GM12874 (cell line): ENCODE data around the gene CAPN10.

Experiments used
- TF ChIP-seq, protein P1 (sequence below): IDR thresholded peaks from 2 replicates; pipeline ENCODE4 v1.5.1; 2011; ENCODE audit warnings: low read depth, mild to moderate bottlenecking, control low read depth, low read length, moderate library complexity; ENCODE audit not compliant: insufficient read depth

Gene CAPN10

DNA sequence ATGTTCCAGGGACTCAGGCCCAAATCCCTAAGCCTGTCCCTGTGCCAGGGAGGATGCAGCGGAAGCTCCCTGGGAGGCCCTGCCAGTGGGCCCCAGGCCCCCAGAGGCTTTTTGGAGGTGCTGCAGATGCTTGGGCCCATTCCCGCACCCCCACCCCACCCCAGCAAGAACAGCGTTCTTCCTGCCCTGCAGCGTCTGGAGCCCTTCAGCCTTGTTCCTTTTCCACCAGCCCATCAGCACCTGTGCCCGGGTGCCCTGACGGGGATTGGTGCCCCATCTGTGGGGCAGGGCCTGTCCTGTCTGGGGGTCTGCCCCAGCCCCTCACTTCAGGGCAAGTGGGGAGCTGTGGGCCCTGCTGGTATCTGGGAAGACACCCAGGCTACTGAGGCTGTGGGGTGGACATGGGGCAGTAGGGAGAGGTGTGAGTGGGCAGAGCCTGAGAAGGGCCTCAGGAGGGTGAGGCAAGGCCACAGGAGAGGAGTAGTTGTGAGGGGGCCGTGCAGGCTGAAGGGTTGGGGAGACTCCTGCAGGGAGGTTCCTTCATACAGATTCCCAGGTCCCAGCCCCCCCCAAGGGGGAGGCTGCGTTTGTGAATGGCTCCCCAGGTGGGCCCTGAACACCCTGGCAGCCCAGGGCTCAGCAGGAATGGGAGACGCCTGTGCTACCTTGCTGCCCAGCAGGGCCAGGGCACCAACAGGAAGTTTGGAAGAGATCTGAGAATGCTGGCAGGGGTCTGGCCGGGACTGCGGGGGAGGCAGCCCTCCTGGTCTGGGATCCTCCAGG lies 15.8 kb upstream of the CAPN10 start:
- TF ChIP-seq, protein P1, sequence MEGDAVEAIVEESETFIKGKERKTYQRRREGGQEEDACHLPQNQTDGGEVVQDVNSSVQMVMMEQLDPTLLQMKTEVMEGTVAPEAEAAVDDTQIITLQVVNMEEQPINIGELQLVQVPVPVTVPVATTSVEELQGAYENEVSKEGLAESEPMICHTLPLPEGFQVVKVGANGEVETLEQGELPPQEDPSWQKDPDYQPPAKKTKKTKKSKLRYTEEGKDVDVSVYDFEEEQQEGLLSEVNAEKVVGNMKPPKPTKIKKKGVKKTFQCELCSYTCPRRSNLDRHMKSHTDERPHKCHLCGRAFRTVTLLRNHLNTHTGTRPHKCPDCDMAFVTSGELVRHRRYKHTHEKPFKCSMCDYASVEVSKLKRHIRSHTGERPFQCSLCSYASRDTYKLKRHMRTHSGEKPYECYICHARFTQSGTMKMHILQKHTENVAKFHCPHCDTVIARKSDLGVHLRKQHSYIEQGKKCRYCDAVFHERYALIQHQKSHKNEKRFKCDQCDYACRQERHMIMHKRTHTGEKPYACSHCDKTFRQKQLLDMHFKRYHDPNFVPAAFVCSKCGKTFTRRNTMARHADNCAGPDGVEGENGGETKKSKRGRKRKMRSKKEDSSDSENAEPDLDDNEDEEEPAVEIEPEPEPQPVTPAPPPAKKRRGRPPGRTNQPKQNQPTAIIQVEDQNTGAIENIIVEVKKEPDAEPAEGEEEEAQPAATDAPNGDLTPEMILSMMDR, result no peak

DNA sequence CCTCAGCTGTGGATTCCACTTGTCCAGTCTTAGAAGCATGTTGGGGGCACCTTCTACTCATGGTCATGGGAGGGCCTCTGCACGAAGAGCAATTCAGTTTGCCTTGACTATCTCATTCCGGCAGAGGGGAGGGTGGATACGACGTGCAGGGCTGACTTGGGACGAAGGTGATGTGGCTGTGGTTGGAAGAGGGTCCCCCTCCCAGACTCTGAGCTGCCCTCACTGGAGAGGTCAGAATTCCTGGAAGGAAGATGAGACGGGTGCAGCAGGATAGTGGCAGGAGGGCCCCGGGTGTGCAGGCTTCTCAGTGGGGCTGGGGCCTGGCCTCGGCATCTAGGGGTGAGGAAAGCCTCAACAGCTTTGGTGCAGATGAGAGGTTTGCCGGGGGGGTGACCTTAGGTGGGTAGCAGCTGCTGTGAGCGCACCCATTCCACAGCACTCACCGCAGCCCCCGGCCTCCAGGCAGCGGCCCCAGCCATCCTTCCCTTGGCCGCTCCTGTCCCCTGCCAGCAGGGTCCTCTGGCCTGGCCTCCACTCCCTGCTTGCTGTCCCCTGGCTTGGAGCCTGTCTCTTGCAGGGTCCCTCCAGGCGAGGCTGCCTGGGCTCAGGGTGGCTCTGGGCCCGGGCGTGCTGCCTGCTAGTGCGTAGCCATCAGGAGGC lies 15.1 kb upstream of the CAPN10 start:
- TF ChIP-seq, protein P1, result no peak

DNA sequence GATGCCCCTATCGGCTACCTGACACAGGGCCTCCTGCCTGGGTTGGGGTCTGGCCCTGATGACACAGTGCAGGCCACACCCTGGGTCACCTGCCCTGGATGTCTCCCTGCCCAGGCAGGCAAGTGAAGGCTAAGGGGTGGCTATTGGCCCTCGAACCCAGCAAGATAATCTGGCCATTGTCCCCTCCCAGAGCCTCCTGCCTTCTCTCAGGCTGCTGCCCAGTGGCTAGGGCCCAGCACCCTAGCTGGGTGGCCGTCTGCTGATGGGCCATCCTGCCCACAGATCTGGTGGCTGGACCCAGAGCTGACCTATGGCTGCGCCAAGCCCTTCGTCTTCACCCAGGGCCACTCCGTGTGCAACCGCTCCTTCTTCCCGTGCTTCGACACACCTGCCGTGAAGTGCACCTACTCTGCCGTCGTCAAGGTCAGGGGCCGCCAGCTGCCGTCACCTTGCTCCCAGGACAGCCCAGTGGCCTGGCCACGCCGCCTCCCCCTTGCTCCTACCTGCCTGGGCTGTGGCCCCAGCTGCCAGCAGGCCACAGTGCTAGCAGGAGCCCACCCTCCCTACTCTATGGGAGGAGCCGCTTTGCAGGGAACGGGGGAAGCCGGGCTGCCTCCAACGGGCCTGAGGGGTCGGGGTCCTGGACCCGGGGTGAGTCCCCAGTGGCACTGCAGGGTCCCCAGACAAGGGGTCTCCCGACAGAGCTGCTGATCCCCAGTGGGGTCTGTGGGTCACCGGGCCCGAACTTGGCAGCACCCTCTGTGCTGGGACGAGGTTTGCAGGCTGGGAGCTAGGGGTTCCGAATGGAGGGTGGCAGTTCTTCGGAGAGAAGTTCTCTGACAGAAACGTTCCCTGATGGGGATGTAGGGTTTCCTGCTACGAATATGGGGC lies 14.1 kb upstream of the CAPN10 start:
- TF ChIP-seq, protein P1, result no peak

DNA sequence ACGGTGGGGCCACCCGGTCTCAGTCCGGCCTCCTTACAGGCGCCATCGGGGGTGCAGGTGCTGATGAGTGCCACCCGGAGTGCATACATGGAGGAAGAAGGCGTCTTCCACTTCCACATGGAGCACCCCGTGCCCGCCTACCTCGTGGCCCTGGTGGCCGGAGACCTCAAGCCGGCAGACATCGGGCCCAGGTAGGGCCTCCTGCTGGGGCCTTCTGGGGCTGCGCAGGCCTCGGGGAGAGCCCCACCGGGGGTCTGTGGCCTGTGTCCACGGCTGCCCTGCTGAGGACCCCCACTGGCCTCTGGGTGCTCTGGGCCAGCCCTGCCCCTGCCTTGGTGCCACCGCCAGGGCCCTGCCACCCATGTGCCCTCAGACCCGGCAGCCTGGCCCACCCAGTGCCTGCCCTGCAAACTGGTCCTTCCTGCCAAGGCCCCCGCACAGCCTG lies 13.4 kb upstream of the CAPN10 start:
- TF ChIP-seq, protein P1, result no peak

DNA sequence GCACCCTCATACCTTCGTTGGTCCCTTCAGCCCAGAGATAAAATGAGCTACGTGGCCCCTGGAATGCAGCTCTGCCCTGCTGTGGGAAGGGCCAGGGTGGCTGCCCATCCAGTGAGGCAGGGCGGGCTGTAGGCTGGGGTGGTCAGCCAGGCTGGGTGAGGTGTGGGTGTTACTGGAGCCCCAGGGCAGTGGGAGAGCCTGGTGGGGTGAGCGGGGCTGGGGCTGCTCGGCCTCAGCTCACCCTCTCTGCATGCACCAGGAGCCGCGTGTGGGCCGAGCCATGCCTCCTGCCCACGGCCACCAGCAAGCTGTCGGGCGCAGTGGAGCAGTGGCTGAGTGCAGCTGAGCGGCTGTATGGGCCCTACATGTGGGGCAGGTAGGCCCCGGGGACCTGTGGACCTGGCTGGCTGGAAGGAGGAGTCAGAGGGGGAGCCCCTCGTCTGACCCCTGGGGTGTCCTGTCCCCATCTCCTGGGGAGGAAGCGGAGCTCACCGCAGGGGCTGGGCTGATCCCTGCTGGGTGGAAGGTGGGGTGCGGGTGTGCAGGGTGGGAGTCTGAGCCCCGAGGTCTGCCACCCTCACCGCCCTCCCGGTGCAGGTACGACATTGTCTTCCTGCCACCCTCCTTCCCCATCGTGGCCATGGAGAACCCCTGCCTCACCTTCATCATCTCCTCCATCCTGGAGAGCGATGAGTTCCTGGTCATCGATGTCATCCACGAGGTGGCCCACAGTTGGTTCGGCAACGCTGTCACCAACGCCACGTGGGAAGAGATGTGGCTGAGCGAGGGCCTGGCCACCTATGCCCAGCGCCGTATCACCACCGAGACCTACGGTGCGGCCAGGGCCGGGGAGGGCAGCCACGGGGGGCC lies 12.8 kb upstream of the CAPN10 start:
- TF ChIP-seq, protein P1, result no peak

DNA sequence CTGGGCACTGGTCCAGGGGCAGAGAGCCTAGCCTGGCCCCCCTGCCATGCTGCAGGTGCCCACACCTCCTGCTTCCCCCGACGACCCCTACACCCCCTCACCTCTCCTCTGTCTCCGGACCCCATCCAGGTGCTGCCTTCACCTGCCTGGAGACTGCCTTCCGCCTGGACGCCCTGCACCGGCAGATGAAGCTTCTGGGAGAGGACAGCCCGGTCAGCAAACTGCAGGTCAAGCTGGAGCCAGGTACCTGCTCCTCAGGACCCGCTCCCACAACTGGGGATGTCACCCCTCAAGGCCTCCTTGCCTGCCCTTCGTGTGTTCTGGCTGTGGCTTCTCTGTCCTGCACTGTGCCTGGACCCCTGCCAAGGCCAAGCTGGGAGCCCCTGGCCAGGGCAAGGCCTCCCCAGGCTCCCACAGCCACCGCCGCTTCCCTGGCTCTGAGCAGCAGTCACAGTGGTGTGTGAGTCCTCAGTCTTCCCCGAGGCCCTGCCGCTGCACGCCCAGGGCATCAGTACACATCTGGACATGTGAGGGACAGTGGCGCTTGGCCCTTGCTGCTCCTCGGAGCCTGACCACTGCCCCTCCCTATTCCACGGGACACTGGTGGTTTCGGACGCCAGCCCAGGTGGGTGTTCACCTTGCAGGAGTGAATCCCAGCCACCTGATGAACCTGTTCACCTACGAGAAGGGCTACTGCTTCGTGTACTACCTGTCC lies 12.0 kb upstream of the CAPN10 start:
- TF ChIP-seq, protein P1, result no peak
